NCI-H1048 (cell line): ENCODE results near the gene ACOXL.

Experiments
- DNase-seq: peaks from one replicate; lab custom pipeline; 2025; lab: John Stamatoyannopoulos, UW

ACOXL gene

GRCh38 chr2:111165084-111165483 lies 432.7 kb downstream of the ACOXL start:
- DNase-seq, result no peak

- DNase-seq, result no peak
Observed at GRCh38 chr2:111166115-111166514, 433.7 kb downstream of the ACOXL start.

- DNase-seq, result no peak
Observed at GRCh38 chr2:111167076-111167862, 434.9 kb downstream of the ACOXL start.

- no peak for DNase-seq
Observed at GRCh38 chr2:111167863-111168162, 435.4 kb downstream of the ACOXL start.
